ENCODE results near the gene CHRNA9. TPM values are rescaled to one million over a fixed set of nuclear protein-coding genes. Genes with fewer than 3 reads are reported as not detected.
"Not testable (repeated sequence)": the region's sequence is repeated elsewhere in the genome, so short reads cannot be mapped to it uniquely, and the experiment has no call there.

The CHRNA9 gene
- total RNA-seq, 1 donor from 2014 or later: not detected

GRCh38 chr4:40379248-40379647 lies 44.1 kb downstream of the CHRNA9 start:
- intact Hi-C loops (cut with micrococcal nuclease): no loop called here
- H3K4me3 Mint-ChIP-seq (ENCODE audit: low read depth): no peak overlapping the region
- DNase-seq (ENCODE audit: low spot score): no peak
- no peaks in the 10 kb centered on the region for H3K36me3 Mint-ChIP-seq (ENCODE audit: low read depth)
- no peaks in the 10 kb centered on the region for H3K9me3 Mint-ChIP-seq
- peaks cover 4% of the 10 kb centered on the region for H3K27me3 Mint-ChIP-seq (ENCODE audit: low read depth)
- H3K27ac Mint-ChIP-seq: no peak overlapping the region
- H3K4me1 Mint-ChIP-seq (ENCODE audit: low read depth): no peaks in the 10 kb centered on the region

DNA sequence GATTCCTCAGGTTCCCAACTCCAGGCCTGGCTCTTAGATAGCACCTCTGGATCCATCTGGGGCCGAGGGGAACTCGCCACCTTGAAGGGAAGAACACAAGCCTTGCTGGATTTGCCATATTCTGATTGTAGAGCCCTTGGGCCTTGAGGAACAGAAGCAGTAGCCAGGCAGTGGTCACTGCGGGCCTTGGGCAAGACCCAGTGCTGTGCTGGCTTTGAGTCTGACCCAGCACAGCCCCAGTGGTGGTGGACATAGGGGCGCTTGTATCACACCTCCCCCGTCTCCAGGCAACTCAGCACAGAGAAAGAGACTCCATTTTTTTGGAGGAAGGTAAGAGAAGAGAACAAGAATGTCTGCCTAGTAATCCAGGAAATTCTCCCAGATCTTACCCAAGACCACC lies 45.5 kb downstream of the CHRNA9 start:
- H3K4me3 Mint-ChIP-seq (ENCODE audit: low read depth): no peak overlapping the region
- peaks cover 4% of the 10 kb centered on the region for H3K27me3 Mint-ChIP-seq (ENCODE audit: low read depth)
- no peaks in the 10 kb centered on the region for H3K4me1 Mint-ChIP-seq (ENCODE audit: low read depth)
- H3K36me3 Mint-ChIP-seq (ENCODE audit: low read depth): no peaks in the 10 kb centered on the region
- no peak overlapping the region for H3K27ac Mint-ChIP-seq
- H3K9me3 Mint-ChIP-seq: no peaks in the 10 kb centered on the region
- DNase-seq (ENCODE audit: low spot score): no peak
- intact Hi-C loops (cut with micrococcal nuclease): no loop called here

- no peaks in the 10 kb centered on the region for H3K9me3 Mint-ChIP-seq
- no peaks in the 10 kb centered on the region for H3K36me3 Mint-ChIP-seq (ENCODE audit: low read depth)
- DNase-seq (ENCODE audit: low spot score): no peak
- H3K4me3 Mint-ChIP-seq (ENCODE audit: low read depth): no peak overlapping the region
- intact Hi-C loops (cut with micrococcal nuclease): no loop called here
- H3K27ac Mint-ChIP-seq: no peak overlapping the region
- H3K27me3 Mint-ChIP-seq (ENCODE audit: low read depth): peaks cover 10% of the 10 kb centered on the region
- peaks cover 1% of the 10 kb centered on the region for H3K4me1 Mint-ChIP-seq (ENCODE audit: low read depth)
These were observed 53.1 kb downstream of the CHRNA9 start for GRCh38 chr4:40388239-40388638.

GRCh38 chr4:40389986-40390385 lies 54.9 kb downstream of the CHRNA9 start:
- intact Hi-C loops (cut with micrococcal nuclease): no loop called here
- no peak overlapping the region for H3K27ac Mint-ChIP-seq
- DNase-seq (ENCODE audit: low spot score): no peak
- H3K36me3 Mint-ChIP-seq (ENCODE audit: low read depth): no peaks in the 10 kb centered on the region
- H3K4me1 Mint-ChIP-seq (ENCODE audit: low read depth): peaks cover 1% of the 10 kb centered on the region
- no peak overlapping the region for H3K4me3 Mint-ChIP-seq (ENCODE audit: low read depth)
- H3K27me3 Mint-ChIP-seq (ENCODE audit: low read depth): peaks cover 8% of the 10 kb centered on the region
- H3K9me3 Mint-ChIP-seq: no peaks in the 10 kb centered on the region

GRCh38 chr4:40392241-40392640 lies 57.1 kb downstream of the CHRNA9 start:
- H3K4me3 Mint-ChIP-seq (ENCODE audit: low read depth); H3K27me3 Mint-ChIP-seq (ENCODE audit: low read depth); H3K27ac Mint-ChIP-seq; H3K9me3 Mint-ChIP-seq; H3K36me3 Mint-ChIP-seq (ENCODE audit: low read depth); DNase-seq (ENCODE audit: low spot score); H3K4me1 Mint-ChIP-seq (ENCODE audit: low read depth); intact Hi-C loops (cut with micrococcal nuclease): not testable (repeated sequence)

DNA sequence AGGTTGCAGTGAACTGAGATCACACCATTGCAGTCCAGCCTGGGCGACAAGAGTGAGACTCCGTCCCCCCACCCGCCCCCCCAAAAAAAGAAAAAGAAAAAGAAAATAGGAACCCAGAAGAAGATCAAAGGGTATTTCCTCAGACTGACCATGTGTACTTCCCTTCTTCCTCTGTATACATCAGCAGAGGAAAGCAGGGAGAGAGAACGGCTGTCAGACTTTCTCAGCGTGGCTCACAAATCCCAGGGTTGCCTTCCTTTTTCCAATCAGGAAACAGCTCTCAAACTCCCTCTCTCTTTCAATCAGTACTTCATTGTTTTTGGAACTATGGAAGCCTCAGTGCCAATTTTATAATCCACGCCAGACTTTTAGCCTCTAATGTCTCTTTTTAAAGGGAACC lies 59.1 kb downstream of the CHRNA9 start:
- H3K4me1 Mint-ChIP-seq (ENCODE audit: low read depth): no peaks in the 10 kb centered on the region
- no peaks in the 10 kb centered on the region for H3K9me3 Mint-ChIP-seq
- H3K27ac Mint-ChIP-seq: no peak overlapping the region
- H3K36me3 Mint-ChIP-seq (ENCODE audit: low read depth): no peaks in the 10 kb centered on the region
- no peak for DNase-seq (ENCODE audit: low spot score)
- H3K27me3 Mint-ChIP-seq (ENCODE audit: low read depth): peaks cover 8% of the 10 kb centered on the region
- H3K4me3 Mint-ChIP-seq (ENCODE audit: low read depth): no peak overlapping the region
- intact Hi-C loops (cut with micrococcal nuclease): no loop called here

DNA sequence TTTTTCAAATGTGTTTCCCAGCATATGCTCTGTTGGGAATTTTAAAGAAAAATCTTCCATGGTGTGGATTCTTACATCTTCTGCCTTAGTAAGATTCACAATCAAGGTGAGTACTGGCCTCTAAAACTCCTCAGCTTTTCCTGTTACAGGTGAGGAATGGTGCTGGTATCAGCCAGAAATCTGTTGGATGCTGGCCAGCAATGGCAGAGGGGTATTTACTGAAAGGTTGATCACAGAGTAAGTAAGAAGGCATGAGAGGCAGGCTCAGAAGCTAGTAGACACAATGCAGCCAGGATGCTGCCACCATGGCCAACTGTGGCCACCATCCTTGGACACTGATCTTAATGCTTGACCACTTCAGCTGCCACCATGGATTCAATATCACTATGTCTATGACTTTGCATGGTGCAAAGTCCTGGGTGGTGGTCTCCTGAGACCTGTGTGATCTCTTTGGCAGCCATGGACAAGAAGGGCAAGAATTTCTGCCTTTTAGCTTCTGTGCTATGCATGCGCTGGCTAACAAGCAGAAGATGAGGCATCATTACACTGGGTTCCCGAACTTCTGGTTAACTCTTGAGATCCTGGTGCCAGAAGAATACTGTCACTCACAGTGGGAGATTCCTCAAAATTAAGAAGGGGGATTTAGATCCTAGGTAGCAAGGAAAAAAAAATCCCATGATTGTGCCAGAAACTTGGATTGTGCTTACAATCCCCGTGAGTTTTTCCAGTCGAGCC lies 60.2 kb downstream of the CHRNA9 start:
- no peak overlapping the region for H3K4me3 Mint-ChIP-seq (ENCODE audit: low read depth)
- H3K9me3 Mint-ChIP-seq: no peaks in the 10 kb centered on the region
- no peaks in the 10 kb centered on the region for H3K36me3 Mint-ChIP-seq (ENCODE audit: low read depth)
- intact Hi-C loops (cut with micrococcal nuclease): no loop called here
- H3K27ac Mint-ChIP-seq: no peak overlapping the region
- H3K27me3 Mint-ChIP-seq (ENCODE audit: low read depth): peaks cover 5% of the 10 kb centered on the region
- H3K4me1 Mint-ChIP-seq (ENCODE audit: low read depth): no peaks in the 10 kb centered on the region
- DNase-seq (ENCODE audit: low spot score): no peak

DNA sequence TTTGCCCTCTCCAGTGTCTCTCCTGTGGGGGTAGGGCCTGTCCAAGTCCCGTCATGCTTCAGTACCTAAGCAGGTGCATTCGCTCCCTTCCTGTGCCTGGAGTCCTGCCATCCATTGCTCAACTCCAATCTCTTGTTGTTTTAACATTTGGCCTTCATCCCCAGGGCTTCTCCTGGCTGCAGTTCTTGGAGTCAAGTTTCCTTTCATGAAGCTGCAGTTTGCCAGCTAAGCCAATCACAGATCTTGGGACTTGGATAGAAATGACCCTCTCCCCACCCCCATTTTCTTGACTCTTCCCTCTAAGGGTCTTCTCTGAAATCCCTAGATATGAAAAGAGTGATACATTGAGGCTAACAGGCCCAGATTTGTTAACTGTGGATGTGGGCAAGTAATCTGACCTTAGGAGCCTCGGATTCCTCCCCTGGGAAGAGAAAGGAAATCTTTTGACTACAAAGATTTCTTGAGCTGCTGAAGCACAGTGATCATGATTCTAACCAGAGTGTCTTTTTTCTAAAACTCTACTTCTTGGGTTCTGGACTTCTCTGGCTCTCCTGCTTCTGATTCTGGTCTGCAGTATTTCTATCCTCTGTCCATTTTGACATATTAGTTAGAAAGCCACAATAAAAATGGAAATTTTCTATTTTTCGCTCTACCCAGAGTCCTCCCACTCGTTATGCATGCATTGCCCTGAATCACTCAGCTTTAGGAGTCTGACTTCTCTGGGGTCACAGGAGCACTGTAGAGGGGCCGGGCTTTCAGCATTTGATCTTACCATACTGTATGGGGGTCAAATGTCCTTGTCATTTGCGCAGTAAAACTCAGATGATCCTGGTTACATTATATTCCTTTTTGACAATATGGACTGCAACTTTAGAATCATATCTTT lies 61.0 kb downstream of the CHRNA9 start:
- no peaks in the 10 kb centered on the region for H3K4me1 Mint-ChIP-seq (ENCODE audit: low read depth)
- no peak overlapping the region for H3K4me3 Mint-ChIP-seq (ENCODE audit: low read depth)

GRCh38 chr4:40399578-40399977 lies 64.4 kb downstream of the CHRNA9 start:
- Mint-ChIP-seq H3K27me3 (ENCODE audit: low read depth) (no peaks in the 10 kb centered on the region), H3K4me1 (ENCODE audit: low read depth) (no peaks in the 10 kb centered on the region), H3K27ac (no peak overlapping the region), H3K4me3 (ENCODE audit: low read depth) (no peak overlapping the region), H3K36me3 (ENCODE audit: low read depth) (no peaks in the 10 kb centered on the region), H3K9me3 (no peaks in the 10 kb centered on the region)
- intact Hi-C loops (cut with micrococcal nuclease): no loop called here
- DNase-seq (ENCODE audit: low spot score): no peak

More for the DNA sequence above, 61.0 kb downstream of the CHRNA9 start:
- Mint-ChIP-seq H3K27me3 (ENCODE audit: low read depth) (peaks cover 5% of the 10 kb centered on the region), H3K36me3 (ENCODE audit: low read depth) (no peaks in the 10 kb centered on the region), H3K9me3 (no peaks in the 10 kb centered on the region), H3K27ac (no peak overlapping the region)
- intact Hi-C loops (cut with micrococcal nuclease): no loop called here
- DNase-seq (ENCODE audit: low spot score): no peak

DNA sequence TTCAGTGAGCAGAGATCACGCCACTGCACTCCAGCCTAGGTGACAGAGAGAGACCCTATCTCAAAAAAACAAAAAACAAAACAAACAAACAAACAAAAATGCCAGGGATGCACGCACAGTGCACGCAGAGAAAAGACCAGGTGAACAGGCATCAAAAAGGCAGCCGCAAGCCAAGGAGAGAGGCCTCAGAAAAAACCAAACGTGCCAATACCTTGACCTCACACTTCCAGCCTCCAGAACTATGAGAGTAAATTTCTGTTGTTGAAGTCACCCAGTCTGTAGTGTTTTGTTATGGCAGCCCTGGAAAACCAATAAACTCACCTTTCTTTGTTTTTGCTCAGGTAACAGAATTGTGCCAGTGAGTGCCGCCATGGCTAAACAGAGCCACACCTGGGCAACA lies 66.0 kb downstream of the CHRNA9 start:
- Mint-ChIP-seq H3K27ac (no peak overlapping the region), H3K27me3 (ENCODE audit: low read depth) (no peaks in the 10 kb centered on the region), H3K9me3 (peaks cover 5% of the 10 kb centered on the region), H3K4me1 (ENCODE audit: low read depth) (no peaks in the 10 kb centered on the region), H3K4me3 (ENCODE audit: low read depth) (no peak overlapping the region), H3K36me3 (ENCODE audit: low read depth) (peaks cover 4% of the 10 kb centered on the region)
- DNase-seq (ENCODE audit: low spot score): no peak
- intact Hi-C loops (cut with micrococcal nuclease): no loop called here

DNA sequence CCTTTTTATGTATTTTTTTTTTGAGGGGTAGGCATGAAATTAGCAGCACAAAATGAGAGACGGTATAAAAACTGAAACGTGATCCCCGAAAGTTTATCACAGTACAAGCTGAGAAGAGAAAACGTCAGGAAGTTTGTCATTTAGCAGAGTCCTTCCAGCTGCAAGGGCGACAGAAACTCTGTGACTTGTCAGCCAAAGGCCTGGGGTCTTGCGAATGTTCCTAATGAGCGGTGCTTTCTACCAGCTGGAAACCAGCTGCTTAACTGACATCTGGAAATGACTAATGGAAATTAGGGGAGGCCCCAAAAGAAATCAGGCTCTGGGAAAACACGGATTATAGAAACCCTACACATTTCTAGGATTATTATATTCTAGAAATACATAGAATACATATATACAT lies 66.5 kb downstream of the CHRNA9 start:
- H3K27ac Mint-ChIP-seq: no peak overlapping the region
- no peaks in the 10 kb centered on the region for H3K4me1 Mint-ChIP-seq (ENCODE audit: low read depth)

DNA sequence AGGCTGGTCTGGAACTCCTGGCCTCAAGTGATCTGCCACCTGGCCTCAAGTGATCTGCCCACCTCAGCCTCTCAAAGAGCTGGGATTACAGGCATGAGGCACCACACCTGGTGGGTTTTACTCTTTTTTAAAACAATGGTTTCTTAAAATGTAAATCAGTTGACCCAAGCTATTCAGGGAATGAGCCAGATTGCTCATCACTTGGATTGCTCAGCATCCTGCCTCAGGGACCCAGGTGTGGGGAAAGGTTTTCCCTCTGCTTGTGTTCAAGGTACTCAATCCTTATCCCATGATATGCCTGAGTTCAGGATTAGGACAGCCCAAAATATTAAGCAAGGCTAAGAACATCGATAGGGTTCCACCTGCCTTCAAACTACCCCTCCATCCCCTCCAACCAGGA lies 67.4 kb downstream of the CHRNA9 start:
- intact Hi-C loops (cut with micrococcal nuclease): no loop called here
- no peak for DNase-seq (ENCODE audit: low spot score)
- Mint-ChIP-seq H3K27me3 (ENCODE audit: low read depth) (no peaks in the 10 kb centered on the region), H3K9me3 (peaks cover 11% of the 10 kb centered on the region), H3K36me3 (ENCODE audit: low read depth) (peaks cover 9% of the 10 kb centered on the region), H3K4me1 (ENCODE audit: low read depth) (no peaks in the 10 kb centered on the region), H3K4me3 (ENCODE audit: low read depth) (no peak overlapping the region), H3K27ac (no peak overlapping the region)

More for the DNA sequence above, 66.5 kb downstream of the CHRNA9 start:
- intact Hi-C loops (cut with micrococcal nuclease): no loop called here
- Mint-ChIP-seq H3K9me3 (peaks cover 5% of the 10 kb centered on the region), H3K36me3 (ENCODE audit: low read depth) (peaks cover 4% of the 10 kb centered on the region), H3K4me3 (ENCODE audit: low read depth) (no peak overlapping the region), H3K27me3 (ENCODE audit: low read depth) (no peaks in the 10 kb centered on the region)
- no peak for DNase-seq (ENCODE audit: low spot score)

GRCh38 chr4:40403081-40403480 lies 67.9 kb downstream of the CHRNA9 start:
- Mint-ChIP-seq H3K4me3 (ENCODE audit: low read depth) (no peak overlapping the region), H3K36me3 (ENCODE audit: low read depth) (peaks cover 13% of the 10 kb centered on the region), H3K9me3 (peaks cover 16% of the 10 kb centered on the region), H3K27ac (no peak overlapping the region), H3K4me1 (ENCODE audit: low read depth) (no peaks in the 10 kb centered on the region), H3K27me3 (ENCODE audit: low read depth) (no peaks in the 10 kb centered on the region)
- no peak for DNase-seq (ENCODE audit: low spot score)
- intact Hi-C loops (cut with micrococcal nuclease): no loop called here
